K562 (cell line): ENCODE results near the gene ZMYM4. TPM values are rescaled to one million over a fixed set of nuclear protein-coding genes. Genes with fewer than 3 reads are reported as not detected.

Source experiments
- NFIX ChIP-seq: fragments of 250-450 bp; sonication (Bioruptor Pico); IDR thresholded peaks from 2 replicates; pipeline ENCODE4 v1.4.0; 2020; ENCODE audit warnings: low read depth, mild to moderate bottlenecking, moderate library complexity
- NFXL1 ChIP-seq: fragments of 450-650 bp; formaldehyde crosslinking; IDR thresholded peaks from 2 replicates; pipeline ENCODE4 v1.4.0; 2021; ENCODE audit warnings: mild to moderate bottlenecking
- U2AF1 ChIP-seq: fragments of 200-400 bp; formaldehyde crosslinking; optimal IDR thresholded peaks from 2 replicates; pipeline ENCODE3; 2017; ENCODE audit warnings: mild to moderate bottlenecking, low read depth, low read length, moderate library complexity
- ZNF124 ChIP-seq: sonication (generic); formaldehyde crosslinking; IDR thresholded peaks from 2 replicates; pipeline ENCODE4 v1.8.1; 2022; ENCODE audit warnings: missing genetic modification reagents
- ZNF318 ChIP-seq, 2 experiments: fragments of 450-650 bp; IDR thresholded peaks; 2 replicates each; pipeline ENCODE4 v1.6.1; 2016; ENCODE audit warnings: mild to moderate bottlenecking in 2 of 2, borderline replicate concordance in 1 of 2, low read depth in 1 of 2, moderate library complexity in 1 of 2
- ZNF77 ChIP-seq: fragments of 250-450 bp; sonication (Bioruptor Pico); IDR thresholded peaks from 2 replicates; pipeline ENCODE4 v1.5.0; 2020
- polyA plus RNA-seq, 8 experiments: library from polyadenylated mRNA; depleted of rRNA in 4 of 8; stranded (reverse) in 5 of 8; unstranded in 3 of 8; fragments of >200 nt; fragmentation: Nextera tagmentation in 2 of 8; fragmentation: Illumina TruSeq in 1 of 8; extraction: Ambion mirVana in 2 of 8; extraction: Trizol in 1 of 8; gene quantifications; 2 replicates each; pipeline versions ENCODE4 v1.2.1 to v1.2.3, GENCODE V29; 2011 to 2014; ENCODE audit warnings: inconsistent platforms in 1 of 8, missing spikeins in 1 of 8
- total RNA-seq, 7 experiments: library from RNA; depleted of rRNA in 6 of 7; stranded (reverse); fragments of >200 nt in 6 of 7; fragmentation: Illumina TruSeq in 2 of 7; extraction: Trizol in 2 of 7; gene quantifications; 2 replicates each; pipeline versions ENCODE4 v1.2.1 to v1.2.3, GENCODE V29; 2011 to 2021; ENCODE audit warnings: low replicate concordance in 1 of 7
- TF ChIP-seq, protein P1 (sequence below): fragments of 450-650 bp; IDR thresholded peaks from 2 replicates; pipeline ENCODE4 v1.7.1; 2018; ENCODE audit warnings: mild to moderate bottlenecking, low read depth; ENCODE audit not compliant: partially characterized antibody
- TF ChIP-seq, protein P2 (sequence below): fragments of 250-450 bp; sonication (Bioruptor Pico); IDR thresholded peaks from 2 replicates; pipeline ENCODE4 v1.8.0; 2022; ENCODE audit warnings: inconsistent platforms, mild to moderate bottlenecking, moderate library complexity, borderline replicate concordance
- TF ChIP-seq, protein P3 (sequence below), 2 experiments: fragments of 250-450 bp in 1 of 2; fragments of 450-650 bp in 1 of 2; sonication (Bioruptor Pico) in 1 of 2; IDR thresholded peaks; 2 replicates each; pipeline versions ENCODE4 v1.6.1 to v1.8.0; 2016 to 2021; ENCODE audit warnings: mild to moderate bottlenecking in 2 of 2, moderate library complexity in 2 of 2, missing compliant biosample characterization in 1 of 2, missing genetic modification characterization in 1 of 2

The ZMYM4 gene
- total and polyA plus RNA-seq, 9 of the 15 experiments (the other 6 are each of a cell fraction or from before 2014, with no cell fraction given), result 15.2 to 77.2 (median 63.3) TPM

GRCh38 chr1:35278886-35279554 lies 10.5 kb downstream of the ZMYM4 start (continued):
- TF ChIP-seq ZNF318 (IDR thresholded peaks at IDR 0.05; ENCODE audit: borderline replicate concordance in 1 of 2, low read depth in 1 of 2) (peak in 1 of 2 experiments; percentile 79; a peak in 1 of 4 replicates), ZNF77 (CRISPR knock-in tag) (no peak), ZNF124 (CRISPR knock-in tag) (no peak), U2AF1 (no peak), NFXL1 (CRISPR knock-in tag) (0 out of 2 replicates have a peak, but pooled peaks have one; percentile 64), NFIX (CRISPR knock-in tag) (no peak)
- TF ChIP-seq, protein P1, sequence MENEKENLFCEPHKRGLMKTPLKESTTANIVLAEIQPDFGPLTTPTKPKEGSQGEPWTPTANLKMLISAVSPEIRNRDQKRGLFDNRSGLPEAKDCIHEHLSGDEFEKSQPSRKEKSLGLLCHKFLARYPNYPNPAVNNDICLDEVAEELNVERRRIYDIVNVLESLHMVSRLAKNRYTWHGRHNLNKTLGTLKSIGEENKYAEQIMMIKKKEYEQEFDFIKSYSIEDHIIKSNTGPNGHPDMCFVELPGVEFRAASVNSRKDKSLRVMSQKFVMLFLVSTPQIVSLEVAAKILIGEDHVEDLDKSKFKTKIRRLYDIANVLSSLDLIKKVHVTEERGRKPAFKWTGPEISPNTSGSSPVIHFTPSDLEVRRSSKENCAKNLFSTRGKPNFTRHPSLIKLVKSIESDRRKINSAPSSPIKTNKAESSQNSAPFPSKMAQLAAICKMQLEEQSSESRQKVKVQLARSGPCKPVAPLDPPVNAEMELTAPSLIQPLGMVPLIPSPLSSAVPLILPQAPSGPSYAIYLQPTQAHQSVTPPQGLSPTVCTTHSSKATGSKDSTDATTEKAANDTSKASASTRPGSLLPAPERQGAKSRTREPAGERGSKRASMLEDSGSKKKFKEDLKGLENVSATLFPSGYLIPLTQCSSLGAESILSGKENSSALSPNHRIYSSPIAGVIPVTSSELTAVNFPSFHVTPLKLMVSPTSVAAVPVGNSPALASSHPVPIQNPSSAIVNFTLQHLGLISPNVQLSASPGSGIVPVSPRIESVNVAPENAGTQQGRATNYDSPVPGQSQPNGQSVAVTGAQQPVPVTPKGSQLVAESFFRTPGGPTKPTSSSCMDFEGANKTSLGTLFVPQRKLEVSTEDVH, result peak; percentile 59
- TF ChIP-seq, protein P2, sequence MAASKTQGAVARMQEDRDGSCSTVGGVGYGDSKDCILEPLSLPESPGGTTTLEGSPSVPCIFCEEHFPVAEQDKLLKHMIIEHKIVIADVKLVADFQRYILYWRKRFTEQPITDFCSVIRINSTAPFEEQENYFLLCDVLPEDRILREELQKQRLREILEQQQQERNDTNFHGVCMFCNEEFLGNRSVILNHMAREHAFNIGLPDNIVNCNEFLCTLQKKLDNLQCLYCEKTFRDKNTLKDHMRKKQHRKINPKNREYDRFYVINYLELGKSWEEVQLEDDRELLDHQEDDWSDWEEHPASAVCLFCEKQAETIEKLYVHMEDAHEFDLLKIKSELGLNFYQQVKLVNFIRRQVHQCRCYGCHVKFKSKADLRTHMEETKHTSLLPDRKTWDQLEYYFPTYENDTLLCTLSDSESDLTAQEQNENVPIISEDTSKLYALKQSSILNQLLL (CRISPR knock-in tag), result no peak
- TF ChIP-seq, protein P3, sequence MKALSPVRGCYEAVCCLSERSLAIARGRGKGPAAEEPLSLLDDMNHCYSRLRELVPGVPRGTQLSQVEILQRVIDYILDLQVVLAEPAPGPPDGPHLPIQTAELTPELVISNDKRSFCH (CRISPR knock-in tag; IDR thresholded peaks at IDR 0.05), result no peak
- TF ChIP-seq, protein P3 (tag; IDR thresholded peaks at IDR 0.05), result peak; percentile 79
